ENCODE measurements around the gene TEAD1.

Gene TEAD1

GRCh38 chr11:12845163-12845562, 170.9 kb downstream of the TEAD1 start:
- DNase-seq, result no peak

GRCh38 chr11:12845739-12846358, 171.6 kb downstream of the TEAD1 start:
- DNase-seq, result no peak

GRCh38 chr11:12846786-12847615, 172.8 kb downstream of the TEAD1 start:
- no peak for DNase-seq

DNA sequence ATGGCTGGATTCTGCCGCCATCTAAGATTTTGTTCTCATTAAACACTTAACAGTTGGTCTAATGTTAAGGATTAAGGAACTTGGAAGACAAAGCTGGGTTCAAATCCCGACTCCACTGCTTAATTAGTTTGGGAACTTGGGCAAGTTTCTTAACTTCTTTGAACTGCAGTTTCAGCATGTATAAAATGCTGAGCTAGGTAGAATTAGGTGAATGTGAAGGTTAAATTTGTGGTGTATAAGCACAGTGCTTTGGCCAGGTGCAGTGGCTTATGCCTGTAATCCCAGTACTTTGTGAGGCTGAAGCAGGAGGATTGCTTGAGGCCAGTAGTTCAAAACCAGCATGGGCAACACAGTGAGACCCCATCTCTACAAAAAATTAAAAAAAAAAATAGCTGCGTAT, 174.2 kb downstream of the TEAD1 start:
- DNase-seq, result no peak

DNA sequence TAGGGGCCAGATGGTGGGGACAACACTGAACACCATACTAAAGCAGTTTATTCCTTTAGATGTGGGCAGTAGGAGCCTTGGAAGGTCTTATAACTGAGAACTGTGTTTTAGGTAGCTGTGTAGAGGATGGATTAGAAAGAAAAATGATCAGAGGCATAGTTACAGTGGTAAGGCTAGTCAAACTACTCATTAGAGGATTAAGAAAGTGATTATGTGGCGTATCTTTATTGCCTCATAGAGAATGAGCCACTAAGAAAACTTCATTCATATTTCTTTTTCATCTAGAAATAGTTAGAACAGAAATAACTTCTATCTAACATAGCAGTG, 179.1 kb downstream of the TEAD1 start:
- DNase-seq, result no peak

- no peak for DNase-seq
Measured at GRCh38 chr11:12853652-12854296, 179.6 kb downstream of the TEAD1 start.

- no peak for DNase-seq
Measured at GRCh38 chr11:12854297-12854661, 180.1 kb downstream of the TEAD1 start.

DNA sequence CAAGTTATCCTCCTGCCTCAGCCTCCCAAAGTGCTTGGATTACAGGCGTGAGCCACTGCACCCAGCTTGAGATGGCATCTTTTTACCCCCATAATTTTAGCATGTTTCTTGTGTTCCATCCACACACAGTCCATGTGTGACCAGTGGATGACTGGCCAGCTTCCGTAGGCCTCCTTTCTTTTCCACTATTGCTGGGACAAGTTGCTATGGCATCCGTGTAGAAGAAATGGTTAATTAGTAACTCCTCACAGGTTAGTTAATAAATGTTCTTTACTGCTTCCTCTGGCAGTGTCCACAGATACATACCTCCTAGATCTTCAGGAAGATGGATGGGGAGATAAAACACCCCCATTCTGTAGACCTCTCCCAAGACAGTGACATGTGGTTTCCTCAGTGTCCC, 180.6 kb downstream of the TEAD1 start:
- DNase-seq, result no peak

GRCh38 chr11:12856338-12856737, 182.1 kb downstream of the TEAD1 start:
- DNase-seq, result no peak

GRCh38 chr11:12857572-12857971, 183.4 kb downstream of the TEAD1 start:
- no peak for DNase-seq

DNA sequence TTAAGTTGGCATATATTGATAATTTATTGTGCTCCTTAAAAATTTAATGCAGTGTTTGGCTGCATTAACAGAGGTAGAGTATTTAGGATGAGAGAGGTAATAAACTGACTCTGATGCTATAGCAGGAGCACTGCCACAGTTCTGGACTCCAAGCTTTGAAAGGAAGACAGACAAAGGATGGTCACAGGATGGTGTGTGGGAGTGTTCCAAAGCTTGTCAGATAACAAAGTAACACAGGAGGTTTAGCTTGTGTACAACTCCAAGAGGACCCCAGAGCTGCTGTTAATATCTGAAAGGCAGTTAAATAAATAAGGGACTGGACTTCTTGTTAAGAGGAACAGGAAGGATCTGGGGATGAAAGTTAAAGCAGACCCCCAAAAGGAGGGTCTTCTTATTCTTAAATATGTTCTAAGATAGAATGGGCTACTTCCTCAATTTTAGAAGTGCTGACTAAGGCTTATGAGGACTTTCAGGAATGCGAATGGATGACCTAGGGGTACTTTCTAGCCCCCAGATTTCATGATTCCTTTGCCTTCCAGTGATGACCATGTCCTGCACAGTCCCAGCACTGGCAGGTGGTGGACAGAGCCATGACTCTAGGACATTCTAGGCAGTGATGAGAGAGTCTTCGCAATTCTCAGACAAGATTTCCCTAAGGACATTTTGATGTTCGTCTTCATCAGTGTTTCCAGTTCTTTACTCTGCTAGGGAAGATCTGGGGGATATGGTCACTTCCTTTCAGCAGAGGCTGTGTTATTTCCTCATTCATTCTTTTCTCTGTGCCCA, 185.8 kb downstream of the TEAD1 start:
- DNase-seq, result no peak

DNA sequence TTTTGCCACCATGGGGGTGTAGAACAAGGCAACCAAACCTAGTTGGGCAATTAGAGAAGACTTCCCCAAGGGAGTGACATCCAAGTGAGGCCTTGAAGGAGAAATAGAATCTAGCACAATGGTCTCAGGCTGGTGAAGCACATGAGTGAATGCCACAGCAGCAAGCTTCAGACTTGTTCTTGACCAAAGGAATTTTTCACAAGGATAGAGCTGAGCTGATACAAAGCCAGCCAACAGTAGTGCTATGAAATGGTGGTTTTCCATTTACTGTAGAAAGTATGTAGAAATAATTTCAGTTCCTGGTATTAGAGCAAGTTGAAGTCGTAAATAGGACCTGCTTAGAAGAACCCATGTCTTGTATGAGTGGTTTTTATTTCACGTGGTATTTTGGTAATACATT, 186.6 kb downstream of the TEAD1 start:
- DNase-seq, result no peak

DNA sequence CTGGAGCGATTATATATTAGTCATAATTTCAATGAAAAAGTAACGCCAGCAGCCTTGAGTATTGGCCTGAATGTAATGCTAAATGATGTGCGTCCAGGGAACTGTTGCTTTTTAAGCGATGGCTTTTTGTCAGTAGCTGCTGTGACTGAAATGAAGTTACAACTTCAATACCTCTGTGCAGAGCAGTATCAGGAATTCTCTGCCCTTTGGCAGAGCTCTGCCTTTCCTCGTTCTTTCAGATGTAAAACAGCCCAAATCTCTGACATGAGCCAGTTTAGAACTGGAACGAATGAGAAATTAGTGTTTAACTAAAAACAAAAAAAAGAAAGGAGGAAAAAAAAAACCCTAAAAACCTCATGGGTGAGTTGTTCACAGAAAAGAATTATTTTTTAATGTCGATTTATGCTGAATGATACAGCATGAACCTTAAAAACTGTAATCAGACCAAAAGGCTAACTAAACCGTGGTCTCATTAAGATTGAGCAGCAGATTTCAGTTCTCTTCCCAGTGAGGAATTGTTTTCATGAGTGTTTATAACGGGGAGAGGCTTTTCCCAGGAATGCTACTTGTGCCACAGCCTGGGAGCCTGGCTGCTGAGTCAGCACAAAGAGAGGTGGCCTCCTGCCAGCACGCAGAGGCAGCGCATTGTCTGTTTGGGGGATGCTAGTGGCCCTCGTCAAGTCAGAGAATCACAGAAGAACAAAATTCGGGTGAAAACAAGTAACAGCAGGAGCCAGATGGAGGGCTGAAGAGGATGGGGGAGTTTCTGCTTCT, 188.7 kb downstream of the TEAD1 start:
- DNase-seq, result no peak

DNA sequence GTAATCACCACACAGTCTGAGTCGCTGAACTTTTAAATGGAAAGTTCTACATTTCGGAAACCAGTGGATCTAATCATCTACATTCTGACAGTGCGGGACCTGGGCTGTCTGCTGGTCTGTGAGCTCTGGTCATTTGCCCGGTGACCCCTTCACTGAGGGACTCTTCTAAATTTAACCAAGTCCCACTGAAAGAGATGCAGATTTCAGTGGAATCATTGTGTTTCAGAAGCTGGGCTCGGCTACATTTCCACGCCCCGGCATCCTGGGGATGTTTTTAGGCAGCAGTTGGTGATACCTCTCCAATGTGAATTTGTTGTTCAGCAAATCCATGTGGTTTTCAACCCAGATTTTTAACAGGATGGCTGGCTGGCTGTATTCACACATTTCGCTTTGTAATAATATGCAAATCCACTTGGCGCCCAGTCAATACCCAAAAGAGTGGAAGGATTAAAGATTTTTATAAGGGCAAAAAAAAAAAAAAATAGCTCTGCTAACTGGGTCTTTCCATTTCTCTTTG, 189.4 kb downstream of the TEAD1 start:
- no peak for DNase-seq

- no peak for DNase-seq
Measured at GRCh38 chr11:12864316-12865156, 190.3 kb downstream of the TEAD1 start.

DNA sequence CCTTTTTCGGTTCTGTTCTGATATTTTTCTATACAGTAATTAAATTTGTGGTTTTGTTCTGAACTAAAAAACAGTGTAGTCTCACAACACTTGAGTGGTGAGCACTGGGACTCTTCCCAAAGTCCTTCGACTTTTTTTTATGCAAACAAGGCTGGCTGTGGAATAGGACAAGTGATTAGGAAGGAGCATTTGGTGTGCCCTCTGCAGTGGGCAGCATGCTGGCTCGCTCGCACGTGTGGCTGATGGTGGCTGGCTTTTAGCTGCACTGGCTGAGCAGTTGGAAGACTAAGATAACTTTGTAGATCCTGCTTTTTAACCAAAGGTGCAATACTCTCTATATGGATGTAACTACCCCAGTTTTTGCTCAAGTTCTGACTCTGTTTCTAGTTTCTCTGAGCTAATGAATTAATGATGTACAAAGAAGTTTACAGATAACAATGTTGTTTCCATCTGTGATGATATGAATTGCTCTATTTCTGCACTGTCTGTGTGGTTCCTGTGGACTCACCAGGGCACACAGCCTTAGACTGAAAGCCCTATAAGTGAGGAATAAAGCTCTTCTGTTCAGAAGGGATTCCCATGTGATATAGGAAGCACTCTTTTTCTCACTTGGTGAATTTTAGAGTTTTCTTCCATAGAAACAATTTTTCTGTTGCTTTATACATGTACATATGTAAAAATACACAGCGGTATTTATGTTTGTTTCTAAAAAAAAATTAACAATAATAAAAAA, 191.8 kb downstream of the TEAD1 start:
- no peak for DNase-seq

DNA sequence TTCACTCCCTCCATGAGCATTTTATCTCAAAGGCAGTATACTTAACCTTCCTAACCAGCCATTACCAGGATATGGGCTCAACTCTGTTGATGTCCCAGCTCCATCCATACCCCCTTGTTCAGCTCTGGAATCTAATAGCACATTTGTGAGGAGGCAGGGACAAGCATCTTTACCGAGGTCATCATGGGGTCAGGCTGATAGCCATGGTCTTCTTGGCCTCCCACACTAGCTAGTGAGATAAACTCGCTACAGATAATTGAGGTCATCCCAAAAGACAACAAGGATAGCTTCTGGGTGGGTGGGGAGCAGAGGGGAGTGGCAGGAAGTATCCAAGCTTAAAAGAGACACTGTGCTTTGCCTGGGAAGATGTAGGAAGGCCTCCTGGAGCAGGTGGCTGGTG, 193.3 kb downstream of the TEAD1 start:
- DNase-seq, result no peak

DNA sequence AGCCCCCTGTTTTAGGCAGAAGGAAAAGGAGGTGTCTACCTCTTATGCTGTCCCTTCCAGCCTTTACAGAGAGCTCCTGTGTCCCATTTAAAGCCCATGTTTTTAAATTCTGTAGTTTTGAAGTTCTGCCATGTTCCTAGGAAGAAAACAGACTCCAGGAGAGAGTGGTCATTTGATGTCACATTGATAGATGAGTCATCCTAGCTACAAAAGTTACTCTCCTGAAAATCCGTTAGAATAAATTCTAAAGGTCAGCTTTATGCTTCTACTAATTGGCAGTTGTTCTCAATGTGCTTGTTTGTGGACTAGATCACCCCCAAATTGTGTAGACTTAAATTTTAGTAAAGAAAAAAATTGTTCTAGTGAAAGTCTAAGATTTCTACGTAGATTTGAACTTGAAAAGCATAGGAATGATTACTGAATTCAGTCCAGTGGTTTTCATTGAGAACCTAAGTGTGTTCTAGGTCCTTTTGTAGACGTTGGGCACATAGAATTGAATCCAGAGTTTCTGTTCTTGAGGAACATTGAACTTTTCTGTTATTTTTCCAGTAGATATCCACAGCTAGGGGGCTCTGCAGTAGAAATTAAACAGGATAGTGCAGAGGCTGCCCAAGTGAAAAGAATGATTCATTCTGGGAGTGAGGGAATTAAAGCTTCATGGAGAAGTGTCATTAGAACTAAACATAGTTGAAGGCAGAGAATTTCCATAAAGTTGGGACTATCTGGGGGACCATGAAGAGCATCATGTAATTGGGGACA, 194.3 kb downstream of the TEAD1 start:
- no peak for DNase-seq

- no peak for DNase-seq
Measured at GRCh38 chr11:12871241-12871640, 197.0 kb downstream of the TEAD1 start.

DNA sequence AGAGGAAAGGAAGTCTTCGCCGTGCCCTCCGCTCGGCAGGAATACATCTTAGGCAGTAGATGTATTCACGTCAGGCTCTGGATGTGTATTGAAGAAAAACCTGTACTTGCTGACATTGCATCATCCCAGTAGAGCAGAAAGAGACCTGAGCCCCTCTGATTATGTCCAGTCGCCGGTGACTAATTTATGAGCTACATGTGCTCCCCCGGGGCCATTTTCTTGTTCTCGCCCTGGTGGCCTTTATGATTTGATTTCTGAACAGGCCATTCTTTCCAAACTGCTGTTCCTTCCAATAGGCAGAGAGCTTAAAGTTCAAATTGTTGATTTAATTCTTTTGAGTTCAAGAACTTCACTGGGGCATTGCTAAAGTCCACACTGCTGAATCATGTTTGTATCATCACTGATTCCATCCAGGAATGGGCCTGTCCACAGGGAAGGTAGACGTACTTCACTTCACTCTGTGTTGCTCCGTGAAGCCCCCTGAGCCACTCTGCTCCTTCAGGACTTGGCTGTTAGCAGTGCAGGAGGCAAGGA, 197.6 kb downstream of the TEAD1 start:
- no peak for DNase-seq

Data from stimulated activated CD4-positive, alpha-beta T cell treated with anti-CD3 and anti-CD28 coated beads, Interleukin-2, amount 100 ng/mL, for 48 hours (primary cell).